GM12874 (cell line): ENCODE measurements around the gene WDR72.

Source experiments
- TF ChIP-seq, protein P1 (sequence below): IDR thresholded peaks from 2 replicates; pipeline ENCODE4 v1.5.1; 2011; ENCODE audit warnings: low read depth, mild to moderate bottlenecking, control low read depth, low read length, moderate library complexity; ENCODE audit not compliant: insufficient read depth

The WDR72 gene

DNA sequence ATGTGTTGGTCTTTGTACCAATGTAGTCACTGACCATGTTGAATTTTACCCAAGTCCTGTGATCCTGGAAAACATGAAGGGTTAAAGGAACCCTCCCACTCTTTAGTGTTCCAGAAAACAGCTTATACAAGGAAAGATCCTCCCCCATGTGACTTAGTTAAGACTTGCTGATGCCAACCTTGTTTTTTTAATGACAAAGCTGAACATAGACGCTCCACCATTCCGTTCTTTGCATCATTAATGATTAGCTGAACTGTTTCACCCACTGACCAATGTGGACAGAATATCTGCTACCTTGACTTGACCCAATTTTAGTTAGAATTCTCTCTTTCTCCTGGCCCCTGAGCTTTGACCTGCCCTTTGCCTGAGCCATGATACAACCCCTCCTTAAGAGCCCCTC is 3.5 kb upstream of the WDR72 start:
- TF ChIP-seq, protein P1, sequence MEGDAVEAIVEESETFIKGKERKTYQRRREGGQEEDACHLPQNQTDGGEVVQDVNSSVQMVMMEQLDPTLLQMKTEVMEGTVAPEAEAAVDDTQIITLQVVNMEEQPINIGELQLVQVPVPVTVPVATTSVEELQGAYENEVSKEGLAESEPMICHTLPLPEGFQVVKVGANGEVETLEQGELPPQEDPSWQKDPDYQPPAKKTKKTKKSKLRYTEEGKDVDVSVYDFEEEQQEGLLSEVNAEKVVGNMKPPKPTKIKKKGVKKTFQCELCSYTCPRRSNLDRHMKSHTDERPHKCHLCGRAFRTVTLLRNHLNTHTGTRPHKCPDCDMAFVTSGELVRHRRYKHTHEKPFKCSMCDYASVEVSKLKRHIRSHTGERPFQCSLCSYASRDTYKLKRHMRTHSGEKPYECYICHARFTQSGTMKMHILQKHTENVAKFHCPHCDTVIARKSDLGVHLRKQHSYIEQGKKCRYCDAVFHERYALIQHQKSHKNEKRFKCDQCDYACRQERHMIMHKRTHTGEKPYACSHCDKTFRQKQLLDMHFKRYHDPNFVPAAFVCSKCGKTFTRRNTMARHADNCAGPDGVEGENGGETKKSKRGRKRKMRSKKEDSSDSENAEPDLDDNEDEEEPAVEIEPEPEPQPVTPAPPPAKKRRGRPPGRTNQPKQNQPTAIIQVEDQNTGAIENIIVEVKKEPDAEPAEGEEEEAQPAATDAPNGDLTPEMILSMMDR, result no peak

DNA sequence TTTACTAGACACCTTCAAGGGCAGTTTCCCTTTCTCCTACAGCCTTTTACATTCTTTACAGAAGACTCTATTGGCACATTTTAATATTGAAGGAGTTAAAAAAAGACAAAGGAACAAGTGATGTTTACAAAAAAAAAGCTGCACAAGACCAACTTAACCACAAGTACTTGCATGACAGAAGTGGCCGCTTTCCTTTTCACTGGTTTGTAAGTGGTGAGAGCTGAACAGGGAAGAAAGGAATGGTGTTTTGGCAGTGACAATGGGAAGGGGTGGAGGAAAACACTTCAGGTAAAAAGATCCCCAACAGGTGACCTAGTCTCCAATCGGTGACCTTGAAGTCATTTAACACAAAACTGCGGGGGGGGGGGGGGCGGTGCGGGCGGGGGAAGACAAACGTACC is 1.1 kb downstream of the WDR72 start:
- TF ChIP-seq, protein P1, result no peak

DNA sequence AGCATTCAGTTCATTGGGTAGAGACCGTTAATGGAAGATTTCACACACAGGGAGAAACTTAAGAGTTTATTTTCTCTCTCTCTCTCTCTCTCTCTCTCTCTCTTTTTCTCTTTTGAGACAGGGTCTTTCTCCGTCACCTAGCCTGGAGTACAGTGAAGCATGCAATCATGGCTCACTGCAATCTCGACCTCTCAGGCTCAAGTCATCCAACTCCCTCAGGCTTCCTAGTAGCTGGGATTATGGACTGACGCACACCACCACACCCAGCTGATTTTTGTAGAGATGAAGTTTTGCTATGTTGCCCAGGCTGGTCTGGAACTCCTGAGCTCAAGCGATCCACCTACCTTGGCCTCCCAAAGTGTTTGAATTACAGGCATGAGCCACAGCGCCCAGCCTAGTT is 1.6 kb downstream of the WDR72 start:
- TF ChIP-seq, protein P1, result no peak

DNA sequence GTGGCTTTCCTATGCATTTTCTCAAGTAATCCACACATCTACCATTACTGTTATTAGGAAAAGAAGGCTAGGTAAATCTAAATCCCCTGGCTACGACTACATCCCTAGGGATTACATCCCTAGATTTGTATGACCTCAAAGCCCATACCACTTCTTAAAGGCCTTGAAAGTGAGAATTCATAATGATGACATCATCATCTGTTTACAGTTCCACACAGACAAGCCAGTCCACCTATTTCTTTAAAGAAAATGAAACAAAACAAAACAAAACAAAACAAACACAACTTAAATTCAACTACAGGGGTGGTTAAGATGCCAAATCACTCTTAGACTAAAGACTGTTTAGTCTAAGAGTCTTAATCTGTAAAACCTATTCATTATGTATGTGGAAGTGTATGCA is 5.7 kb downstream of the WDR72 start:
- TF ChIP-seq, protein P1, result no peak

DNA sequence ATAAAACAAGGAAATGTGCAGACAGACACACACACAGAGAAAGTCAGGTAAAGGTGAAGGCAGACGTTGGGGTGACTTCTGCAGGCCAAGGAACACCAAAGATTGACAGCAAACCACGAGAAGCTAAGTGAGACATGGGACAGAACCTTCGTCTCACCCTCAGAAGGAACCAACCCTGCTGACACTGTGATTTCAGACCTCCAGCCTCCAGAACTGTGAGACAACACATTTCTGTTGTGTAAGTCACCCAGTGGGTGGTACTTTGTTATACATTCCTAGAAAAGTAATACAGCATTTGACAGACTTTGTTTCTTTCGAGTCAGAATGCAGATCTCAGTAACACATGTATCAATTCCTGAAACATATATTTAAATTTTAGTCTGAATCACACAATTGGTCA is 7.1 kb downstream of the WDR72 start:
- TF ChIP-seq, protein P1, result no peak

DNA sequence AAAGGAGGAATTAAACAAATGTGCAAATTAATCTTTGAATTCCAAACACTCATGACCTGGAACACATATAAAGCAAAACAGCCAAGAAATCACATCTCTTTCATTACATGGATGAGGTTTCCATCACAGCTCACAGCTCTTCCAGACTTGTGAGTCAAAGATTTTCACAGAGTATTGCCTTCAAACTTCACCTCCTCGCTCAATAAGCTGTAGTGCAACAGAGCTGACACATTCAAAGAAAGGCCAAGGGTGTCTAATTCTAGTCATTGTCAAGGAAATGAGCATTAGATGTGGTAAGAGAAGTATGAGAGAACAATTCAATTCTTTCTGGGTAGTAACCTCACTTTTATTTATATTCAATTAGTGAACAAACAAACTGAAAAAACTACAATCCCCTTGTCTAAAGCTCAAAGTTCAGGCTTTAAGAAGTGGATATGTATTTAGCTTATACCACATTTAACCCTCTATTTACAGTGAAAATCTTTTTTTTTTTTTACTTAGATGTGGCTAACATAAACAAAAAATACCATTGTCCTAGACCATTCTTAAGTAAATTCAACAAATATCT is 11.9 kb downstream of the WDR72 start:
- TF ChIP-seq, protein P1, result no peak

DNA sequence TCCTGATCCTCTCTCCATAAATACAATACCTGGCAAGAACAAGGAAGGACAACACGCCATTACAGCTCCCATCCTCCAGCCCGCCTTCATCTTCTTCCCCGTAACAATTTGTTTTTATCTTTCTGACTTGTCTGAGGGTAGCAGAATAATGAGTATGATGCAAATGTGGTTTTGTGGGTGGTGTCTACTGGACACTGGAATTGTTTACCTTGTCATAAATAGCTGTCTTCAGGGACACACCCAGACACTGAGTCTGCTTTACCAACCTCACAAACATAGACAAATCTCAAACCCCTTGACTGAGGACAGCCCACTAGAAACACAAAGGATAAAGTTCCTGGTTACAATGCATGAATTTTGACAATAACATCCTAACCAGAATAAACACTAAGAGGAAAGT is 13.4 kb downstream of the WDR72 start:
- TF ChIP-seq, protein P1, result no peak
